Stimulated activated CD4-positive, alpha-beta T cell treated with anti-CD3 and anti-CD28 coated beads, Interleukin-1b, Interleukin-23, amount 100 ng/mL, for 24 hours (primary cell): Measurements from ENCODE around the gene GNG2.

Source experiments
- DNase-seq, 4 experiments: peaks; one replicate each; pipeline ENCODE4 v3.0.0-alpha.2; 2020; ENCODE audit warnings: low read depth in 4 of 4, low spot score in 1 of 4

GNG2 gene

DNA sequence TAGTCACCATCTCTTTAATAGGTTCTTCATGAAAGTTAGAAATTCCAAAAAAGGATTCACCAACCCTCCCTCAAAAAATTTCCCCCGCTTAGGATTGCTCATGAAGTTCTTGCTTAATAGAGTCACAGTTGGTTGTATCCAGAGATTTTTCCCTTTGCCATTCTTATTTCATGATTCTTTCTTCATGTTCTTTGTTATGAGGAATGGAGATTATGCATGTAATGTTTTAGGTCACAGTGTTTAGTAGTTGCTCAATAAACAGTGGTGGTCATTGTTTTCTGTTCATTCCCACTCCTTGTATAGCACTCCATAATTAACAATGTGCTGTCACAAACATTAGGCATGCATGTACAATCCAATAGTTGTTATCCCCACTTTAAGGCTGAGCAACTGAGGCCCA, 77.7 kb downstream of the GNG2 start:
- DNase-seq = no peak

DNA sequence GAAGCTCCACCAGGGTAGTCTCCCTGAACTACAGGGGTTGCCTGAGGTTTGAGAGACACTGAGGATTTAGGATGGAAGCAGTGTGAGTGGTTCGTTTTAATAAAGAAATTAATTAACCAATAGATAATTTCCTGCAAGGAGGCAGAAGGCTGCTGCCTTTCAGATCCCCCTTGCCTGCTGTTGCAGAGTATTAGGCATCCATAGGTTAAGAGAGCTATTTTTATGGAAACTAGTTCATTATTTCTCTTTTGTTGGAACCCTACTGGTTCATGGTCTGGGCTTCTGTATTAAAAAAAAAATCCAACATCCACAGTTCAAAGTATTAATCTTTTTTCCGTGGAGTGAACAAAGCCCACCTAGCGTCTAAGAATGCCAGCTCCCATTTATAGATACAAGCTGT, 78.4 kb downstream of the GNG2 start:
- DNase-seq = no peak

DNA sequence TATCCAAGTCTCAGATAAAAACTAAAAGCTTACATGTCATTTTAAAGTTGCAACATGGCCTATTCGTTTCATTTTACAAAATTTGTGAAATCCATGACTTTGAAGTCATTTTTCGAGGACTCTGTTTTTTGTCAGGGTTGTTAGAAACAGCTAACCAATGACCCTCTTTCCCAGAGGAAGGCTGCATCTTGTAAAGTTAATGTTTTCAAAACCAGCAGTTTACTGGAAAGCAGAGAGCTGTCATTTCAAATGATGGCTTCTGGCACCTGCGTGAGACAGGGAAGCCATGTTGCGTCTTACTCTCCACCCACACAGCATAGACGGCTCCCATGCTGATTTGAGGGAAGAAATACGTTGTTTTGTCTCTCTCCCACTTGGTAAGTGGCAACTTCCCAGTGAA, 78.8 kb downstream of the GNG2 start:
- DNase-seq = no peak

DNA sequence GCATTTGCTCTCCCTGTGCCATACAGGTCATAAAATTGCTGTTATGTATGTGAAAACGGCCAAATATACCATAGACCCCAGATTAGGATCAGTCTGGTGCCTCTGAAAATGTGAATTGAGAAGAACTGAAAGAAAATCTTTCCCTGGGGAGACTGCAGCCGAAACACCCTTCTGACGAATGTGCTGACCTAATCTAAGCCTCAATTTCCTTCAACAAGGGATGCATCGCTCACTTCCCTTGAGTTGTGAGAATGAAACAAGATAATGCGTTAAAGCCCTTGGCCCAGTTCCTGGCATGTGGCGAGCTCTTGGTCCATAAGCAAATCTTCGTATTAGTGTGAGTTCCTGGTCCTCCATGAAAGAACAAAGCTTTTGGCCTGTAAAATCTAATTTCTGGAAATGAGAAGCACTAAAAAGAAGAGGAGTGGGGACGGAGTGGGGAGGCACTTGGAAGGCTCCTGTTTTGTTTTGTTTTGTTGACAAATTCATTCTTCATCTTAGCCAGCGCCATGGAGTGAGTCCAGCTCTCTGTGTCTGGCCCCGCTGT, 79.4 kb downstream of the GNG2 start:
- DNase-seq = no peak

DNA sequence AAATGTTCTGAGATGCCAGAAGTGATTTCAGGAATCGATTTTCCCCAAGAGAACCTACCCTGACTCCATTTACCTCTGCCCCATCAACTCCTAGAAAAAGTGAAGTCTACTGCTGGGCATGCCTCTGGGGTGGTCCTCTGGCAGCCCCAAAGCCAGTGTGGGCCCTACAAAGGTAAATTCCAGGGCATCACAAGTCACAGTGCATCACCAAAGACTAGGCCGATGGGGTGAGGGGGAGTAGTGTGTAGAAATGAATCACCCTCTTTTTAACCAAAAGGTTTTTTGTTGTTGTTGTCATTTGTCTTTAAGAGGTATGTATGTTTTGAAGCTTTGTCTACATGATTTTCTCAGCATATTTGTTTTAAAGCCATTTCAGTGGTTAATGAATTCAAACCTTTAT, 82.6 kb downstream of the GNG2 start:
- DNase-seq = no peak

DNA sequence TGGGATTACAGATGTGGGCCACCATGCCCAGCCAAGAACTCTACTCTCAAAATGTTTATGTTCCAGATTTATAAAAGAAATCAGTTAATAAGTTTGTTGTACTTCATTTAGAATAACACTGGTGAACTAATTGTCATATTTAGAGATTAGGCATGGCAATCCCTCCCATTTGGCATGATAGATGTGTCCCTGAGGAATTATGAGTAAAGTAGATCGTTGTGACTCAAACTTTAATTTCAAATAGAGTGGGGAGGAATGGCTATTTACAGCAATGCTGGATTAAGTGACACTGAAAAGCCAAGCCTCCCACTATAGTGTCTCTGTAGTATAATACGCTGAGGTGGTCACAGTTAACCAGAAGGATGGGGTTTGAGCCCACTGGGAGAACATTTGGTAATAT, 89.6 kb downstream of the GNG2 start:
- DNase-seq = no peak

DNA sequence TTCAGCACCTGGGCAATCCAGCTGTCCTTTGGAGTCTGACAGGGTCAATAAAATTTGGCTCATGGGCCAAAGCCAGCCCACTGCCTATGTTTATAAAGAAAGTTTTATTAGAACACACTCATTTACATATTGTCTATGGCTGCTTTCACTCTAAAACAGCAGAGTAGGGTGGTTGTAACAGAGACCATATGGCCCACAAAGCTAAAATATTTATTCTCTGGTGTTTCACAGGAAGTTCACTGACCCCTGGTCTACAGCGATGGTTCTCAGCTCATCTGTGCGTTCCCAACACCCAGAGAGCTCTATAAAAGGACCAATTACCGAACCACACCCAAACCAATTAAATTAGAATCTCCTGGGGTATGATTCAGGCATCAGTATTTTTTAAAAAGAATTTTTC, 91.2 kb downstream of the GNG2 start:
- DNase-seq = no peak

DNA sequence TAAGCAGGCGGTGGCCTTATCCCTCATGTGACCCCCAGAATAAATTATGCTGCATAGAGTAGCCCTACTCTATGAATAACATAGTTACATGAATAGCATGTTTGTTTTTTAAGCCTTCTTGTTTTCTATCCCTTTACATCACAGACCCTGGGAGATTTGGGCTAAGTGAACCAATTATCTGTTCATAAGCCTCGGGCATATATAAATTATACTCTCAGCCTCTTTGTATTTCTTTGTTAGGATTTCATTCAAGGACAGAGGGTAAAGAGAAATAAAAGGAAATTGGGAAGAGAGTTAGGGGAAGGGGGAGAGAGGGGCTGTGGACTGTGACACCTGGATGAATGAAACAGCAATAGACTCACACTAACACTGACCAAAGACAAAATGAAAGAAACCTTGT, 93.6 kb downstream of the GNG2 start:
- DNase-seq = no peak

DNA sequence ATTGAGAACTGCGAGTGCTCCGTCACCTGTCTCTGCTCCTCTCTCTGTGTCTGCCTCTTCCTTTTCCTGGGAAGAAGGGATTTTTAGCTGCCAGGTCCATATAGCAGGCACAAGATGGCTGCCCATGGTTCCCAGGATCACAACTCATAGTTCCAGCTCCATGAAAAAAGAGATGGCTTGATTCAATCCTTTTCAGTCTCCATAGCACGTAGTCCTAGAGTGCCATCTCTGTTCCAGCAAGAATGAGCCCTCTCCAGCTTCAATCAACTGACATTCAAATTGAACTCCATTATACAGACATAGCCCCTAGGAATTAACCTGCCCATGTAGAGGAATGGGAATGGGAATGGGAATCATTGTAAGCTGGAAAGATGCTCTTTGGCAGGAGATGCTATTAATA, 94.2 kb downstream of the GNG2 start:
- no peak for DNase-seq

DNA sequence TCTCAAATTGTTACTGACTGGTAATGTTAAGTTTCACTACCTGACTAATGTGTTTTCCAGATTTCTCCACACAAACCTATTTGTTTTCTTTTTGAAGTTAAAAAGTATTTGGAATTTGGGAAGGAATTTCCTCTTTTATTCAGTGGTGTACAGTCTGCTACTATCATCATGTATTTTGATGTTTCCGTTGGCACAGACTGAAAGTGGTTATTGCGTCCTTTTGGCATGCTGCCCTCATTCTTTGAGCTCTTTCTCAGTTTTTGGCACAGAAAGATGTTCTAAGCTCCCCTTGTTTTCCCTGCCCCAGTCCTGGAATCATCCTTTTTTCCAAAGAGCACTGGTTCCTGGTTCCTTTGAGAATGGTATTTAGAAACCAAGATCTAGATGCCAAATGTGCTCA, 97.5 kb downstream of the GNG2 start:
- no peak for DNase-seq

DNA sequence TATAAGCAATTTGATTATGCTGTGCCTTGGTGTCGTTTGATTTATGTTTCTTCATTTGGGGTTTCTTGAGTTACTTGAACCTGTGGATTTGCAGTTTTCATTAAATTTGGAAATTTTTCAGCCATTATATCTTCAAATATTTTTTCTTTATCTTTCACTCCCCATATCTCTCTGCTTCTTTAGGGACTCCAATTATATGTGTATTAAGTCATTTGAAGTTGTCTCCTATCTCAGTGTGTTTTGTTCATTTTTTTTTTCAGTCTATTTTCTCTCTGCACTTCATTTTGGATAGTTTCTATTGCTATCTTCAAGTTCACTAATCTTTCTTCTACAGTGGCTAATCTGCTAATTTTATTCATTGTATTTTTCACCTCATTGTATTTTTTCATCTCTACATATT, 99.5 kb downstream of the GNG2 start:
- no peak for DNase-seq

DNA sequence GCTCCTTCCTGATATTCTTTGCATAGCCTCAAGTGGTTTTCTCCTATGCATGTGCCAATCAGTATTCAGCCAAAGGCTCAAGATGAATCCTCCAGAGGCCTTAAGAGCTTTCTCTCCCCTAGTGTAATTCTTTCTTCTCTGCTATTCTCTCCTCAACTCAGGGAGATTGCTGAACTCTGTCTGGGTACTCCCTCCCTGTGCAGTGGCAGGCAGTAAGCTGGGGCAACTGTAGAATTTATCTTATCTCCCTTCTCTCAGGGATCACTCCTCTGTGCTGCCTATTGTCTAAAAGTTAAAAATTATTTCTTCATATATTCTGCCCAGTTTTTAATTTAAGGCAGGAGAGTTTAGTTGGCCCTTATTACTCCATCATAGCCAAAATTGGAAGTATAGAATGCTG, 100.5 kb downstream of the GNG2 start:
- DNase-seq = no peak

DNA sequence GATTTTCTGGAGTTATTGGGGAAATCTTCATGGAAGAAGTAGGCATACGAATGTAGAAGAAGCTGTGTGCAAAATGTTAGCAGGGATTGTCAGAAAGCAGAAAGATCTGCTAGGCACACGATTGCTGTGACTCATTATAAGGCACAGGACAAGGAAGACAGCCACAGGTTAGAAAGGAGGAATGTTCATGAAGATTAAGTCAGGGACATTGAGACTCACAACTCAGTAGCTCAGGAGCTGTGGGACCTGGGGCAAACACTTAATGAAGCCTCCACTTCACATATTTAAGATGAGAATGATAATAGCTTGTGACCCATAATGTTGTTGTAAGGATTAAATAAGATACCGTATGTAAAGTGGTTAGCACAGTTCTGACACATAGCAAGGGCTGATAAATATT, 102.3 kb downstream of the GNG2 start:
- no peak for DNase-seq

DNA sequence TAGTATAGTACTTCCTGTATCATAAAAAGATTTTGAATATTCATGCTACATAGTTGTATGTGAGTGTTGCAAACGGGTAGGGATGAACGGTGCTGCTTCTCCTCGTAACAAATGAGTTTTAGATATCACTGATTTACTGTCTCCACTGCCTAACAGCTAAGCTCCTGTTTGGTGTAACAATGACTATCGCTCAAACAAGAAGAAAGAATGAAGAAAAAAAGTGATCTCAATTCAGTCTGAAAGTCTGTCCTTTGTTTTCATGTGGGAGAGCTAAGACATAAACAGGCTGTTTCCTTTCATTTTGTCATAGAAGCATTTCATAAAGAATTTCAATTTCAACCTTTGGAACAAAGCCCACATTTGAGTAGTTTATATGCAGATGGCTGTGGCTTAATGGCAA, 102.9 kb downstream of the GNG2 start:
- DNase-seq = no peak

DNA sequence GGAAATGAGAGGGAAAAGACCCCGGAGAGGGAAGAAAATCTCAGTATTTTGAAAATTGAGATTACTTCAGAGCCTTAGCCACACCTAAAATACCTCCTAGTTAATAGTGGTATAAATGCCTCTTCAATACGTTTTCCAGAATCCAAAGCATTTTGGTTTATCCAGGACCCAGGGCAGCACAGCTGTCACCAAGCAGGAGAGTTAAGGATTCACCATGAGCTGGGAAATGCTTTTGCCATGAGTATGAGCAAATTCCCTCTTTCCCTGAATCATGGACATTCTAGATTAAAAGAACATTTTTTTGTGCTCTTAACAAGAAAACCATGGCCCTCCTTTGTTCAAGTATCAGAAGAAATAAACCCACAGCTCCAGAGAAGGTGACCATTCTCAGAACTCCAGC, 107.1 kb downstream of the GNG2 start:
- no peak for DNase-seq

DNA sequence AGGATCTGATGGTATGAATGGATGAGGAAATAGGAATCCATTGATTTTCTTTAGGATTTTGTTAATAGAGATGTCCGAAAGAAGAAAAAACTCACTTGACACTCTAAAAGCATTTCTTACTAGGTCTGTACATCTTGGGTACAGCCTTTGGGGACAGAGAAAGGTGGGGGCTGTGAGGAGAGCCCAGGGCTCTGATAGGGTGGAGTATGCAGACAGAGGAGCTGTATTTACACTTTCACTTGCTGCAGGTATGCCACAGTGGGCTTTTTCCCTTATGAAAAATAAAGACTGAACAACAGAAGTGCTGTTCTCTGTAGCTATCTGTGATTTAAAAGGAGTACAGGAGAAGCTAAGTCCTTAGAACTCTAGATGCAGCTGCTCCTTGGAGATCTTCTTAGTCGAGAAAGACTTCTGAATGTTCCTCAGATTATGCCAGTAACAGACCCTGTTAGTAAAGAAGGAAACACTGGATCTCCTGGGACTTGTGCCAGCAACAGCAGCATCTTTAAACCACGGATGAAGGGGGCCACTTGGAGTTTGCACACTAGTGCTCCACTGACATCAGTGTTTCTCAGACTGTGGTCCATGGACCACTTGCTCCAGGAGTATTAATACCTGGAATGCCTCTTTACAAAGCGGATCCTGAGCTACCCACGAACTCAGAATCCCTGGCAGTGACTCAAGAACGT, 109.6 kb downstream of the GNG2 start:
- no peak for DNase-seq

DNA sequence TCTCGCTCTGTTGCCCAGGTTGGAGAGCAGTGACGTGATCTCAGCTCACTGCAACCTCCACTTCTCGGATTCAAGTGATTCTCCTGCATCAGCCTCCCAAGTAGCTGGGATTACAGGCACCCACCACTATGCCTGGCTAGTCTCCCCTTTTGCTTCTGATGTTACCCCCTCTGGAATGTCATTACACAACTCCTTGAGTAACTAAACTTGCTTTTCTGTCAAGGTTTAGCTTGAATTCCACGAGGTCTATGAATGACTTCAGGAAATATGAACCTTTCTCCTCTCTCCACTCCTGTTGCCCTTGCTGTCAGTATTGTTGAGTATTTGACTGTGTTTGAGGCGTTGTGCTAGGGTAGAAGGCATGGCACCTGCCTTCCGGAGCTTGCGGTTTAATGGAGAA, 112.2 kb downstream of the GNG2 start:
- no peak for DNase-seq

DNA sequence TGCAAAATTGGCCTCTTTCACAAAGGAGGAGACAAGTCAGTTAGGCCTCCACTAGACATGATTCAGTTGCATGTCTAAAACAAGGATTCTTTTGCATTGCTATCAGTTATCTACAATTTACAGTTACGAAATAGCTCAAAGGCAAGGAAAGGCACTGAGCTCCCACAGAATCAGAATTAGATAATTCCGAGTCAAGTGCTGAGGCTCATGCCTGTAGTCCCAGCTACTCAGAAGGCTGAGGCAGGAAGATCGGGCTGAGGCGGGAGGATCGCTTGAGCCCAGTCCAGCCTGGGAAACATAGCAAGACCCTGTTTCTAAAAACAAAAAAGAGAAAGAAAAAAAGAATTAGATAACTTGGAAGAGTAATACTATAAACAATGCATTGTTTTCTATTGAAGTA, 116.7 kb downstream of the GNG2 start:
- DNase-seq = no peak

DNA sequence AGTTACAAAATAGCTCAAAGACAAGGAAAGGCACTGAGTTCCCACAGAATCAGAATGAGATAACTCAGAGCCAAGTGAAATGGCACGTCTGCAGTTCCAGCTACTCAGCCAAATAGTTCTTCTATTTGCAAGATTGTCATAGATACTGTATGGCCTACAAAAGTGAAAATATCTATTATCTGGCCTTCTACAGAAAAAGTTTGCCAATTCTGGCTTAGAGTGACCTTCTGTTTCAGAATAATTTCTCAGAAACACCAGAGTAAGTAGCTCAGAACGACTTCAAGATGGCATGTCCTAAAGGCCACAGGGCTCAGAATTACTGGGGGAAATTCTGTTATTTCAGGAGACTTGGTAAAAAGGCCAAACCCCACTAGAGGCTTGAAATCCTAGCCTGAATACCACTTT, 118.3 kb downstream of the GNG2 start:
- no peak for DNase-seq

DNA sequence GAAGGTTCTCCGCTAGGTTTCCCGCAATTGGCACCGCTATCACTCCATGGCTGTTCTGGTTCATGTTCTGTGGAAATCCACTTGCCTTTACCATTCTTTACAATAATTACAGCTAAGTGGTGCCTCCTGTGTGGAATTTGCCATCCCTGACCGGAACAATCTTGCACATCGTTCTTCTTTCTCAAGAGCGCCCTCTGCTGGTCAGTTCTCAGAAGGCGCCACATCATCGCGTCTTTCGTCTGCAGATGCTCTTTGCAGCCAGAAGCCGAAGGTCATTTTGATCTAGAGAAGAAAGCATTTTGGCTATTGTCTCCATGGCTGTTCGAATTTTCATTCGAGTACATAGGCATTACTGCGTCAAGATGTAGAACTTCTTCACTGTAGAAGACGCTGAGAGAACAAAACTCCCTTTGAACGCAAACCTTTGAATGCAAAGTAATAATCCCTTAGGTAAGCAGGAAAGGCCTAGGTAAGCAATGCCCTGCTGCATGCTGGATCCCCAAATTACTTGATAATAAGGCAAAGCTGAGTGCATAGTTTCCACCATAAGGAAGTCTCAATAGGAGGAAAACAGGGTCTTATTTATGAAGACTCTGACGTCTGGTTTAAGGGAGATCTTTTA, 118.8 kb downstream of the GNG2 start:
- peak; percentile 71 to 87 (median 74) for DNase-seq

DNA sequence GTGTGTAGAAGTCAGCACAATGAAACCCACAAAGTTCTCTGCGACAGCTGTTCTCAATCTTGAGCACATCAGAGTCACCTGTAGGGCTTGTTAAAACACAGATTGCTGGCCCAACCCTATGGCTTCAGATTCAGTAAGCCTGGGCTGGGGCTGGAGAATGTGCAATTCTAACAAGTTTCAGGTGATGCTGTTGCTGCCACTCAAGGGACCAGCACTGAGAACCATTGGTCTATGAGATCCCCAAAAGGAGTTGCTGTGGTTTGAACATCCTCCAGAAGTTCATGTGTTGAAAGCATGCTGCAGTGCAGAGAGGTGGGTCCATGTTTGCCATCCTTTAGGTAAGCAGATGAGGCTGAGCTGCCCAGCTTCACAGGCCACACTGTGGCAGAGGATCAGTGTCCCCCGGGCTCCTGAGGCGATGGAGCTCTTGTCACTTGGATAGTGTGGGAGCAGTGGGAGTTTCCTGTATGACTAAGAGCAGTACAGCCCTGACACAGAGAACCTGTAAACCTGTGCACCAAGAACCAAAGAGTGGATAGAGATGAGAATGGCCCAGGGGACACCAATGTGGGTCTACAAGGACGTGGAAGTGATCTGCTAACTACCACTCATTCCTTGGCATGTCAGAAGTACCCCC, 120.9 kb downstream of the GNG2 start:
- no peak for DNase-seq

DNA sequence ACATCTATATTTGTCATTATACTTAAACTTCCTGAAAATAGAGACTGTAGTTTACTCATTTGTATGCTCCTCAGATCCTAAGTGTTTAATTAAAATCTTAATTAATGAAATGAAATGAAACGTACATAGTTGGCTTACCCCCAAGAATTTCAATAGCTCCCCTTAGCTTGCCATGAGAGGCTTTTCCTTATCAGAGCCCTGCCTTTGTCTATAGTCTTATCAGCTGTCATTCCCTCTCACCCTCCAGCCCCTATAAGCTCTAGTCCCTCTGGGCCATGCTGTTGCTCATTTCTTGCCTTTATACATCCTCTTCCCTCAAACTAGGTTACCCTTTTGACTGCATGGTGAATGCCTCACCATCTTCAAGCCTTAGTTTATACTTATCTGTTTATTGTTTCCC, 127.8 kb downstream of the GNG2 start:
- no peak for DNase-seq
